ENCODE data around the gene MAPK13.
A peak's percentile ranks its signal among the peaks of the same experiment; 100 is the strongest.

The MAPK13 gene

GRCh38 chr6:36155662-36156061 is 25.3 kb downstream of the MAPK13 start:
- DNase-seq, result no peak

- no peak for DNase-seq
Measured at GRCh38 chr6:36160147-36160760, 29.9 kb downstream of the MAPK13 start.

- DNase-seq, result peak; percentile 4
Measured at GRCh38 chr6:36169023-36170007, 39.0 kb downstream of the MAPK13 start.

DNA sequence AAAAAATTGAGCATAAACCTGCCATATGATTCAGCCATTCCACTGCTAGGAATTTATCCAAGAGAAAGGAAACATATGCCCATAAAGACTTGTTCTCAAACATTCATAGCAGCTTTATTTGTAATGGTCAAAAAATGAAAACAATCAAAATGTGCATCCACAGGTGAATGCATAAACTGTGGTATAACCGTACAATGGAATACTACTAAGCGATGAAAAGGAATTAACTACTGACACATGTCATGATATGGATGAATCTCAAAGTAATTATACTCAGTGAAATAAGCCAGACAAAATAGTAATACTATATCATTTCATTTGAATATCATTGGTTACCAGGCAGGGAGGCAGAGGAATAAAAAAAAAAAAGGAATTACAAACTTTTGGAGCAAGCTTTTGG is 40.4 kb downstream of the MAPK13 start:
- DNase-seq, result no peak

DNA sequence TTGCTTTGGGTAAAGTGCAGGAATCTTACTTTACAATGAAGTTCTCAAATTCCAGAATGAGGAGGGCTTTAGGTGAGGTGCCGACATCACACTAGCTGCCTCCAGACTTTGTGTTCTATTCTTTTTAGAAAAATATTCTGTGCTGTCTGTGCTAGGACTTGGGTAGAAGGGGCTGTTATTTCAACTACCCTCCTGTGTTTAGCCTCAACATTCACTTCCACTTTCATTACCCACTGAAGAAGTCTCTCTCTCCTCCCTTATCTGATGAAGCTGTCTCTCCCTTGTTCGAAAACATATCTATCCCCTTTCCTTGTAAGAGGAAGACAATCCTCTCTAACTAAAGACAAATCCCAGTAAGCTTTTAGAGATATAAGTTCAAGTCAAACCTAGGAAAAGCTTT is 41.3 kb downstream of the MAPK13 start:
- DNase-seq, result peak; percentile 8

DNA sequence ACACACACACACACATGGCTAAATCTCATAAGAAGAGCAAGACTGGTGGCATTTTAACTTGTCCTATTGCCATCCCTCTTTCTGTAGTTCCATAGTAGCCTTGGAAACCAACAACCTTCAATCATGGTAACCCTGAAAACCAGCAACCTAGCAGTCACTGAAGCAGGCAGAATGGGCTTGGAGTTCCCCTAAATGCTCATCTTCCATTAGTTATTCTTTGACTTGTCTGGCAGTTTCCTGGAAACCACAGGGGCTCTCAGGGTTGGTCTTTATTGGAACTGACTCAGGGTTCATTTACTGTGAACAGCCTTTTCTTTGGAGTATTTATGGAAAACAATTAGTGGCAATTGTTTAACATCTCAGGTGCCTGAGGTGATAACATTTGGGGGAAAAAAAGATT is 46.9 kb downstream of the MAPK13 start:
- DNase-seq, result no peak

DNA sequence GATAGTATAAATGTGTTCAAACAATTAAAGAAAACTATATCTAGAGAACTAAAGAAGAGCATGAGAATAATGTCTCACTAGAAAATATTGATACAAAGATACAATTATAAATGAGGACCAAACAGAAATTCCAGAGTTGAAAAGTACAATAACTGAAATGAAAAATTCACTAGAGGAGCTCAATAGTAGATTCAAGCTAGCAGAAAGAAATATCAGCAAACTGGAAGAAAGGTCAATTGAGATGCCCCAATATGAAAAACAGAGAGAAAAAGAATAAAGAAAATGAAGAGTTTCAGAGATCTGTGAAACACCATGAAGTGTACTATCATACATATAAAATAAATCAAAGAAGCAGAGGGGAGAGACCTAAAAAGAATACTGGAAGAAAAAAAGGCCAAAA is 48.2 kb downstream of the MAPK13 start:
- DNase-seq, result no peak

DNA sequence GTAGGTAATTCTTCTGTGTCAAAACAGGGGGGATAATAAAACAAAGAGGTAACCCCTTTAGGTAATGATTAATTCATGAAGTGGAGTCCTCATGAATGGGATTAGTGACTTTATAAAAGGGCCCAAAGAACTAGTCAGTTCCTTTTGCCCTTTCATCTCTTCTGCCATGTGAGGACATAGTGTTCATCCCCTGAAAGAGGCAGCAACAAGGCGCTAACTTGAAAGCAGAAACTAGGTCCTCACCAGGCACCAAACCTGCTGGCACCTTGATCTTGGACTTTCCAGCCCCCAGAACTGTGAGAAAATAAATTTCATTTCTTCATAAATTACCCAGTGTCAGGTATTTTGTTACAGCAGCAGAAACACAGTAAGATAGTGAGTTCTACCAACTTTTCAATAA is 49.8 kb downstream of the MAPK13 start:
- no peak for DNase-seq

DNA sequence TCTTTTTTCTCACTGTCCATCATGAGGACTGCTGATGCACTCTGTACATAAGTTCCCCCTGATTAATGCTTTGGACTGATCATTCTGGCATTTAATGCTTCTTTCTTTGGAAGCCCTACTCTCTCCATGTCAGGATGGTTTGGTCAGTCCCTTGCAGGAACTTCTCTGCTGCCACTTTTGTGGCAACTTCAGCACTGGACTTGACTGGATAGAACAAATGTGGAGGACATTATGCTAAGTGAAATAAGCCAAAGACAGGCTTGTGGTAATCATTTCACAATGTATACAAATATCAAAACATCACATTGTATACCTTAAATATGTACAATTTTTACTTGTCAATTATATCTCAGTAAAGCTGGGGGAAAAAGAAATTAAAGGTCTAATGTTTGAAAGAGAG is 54.0 kb downstream of the MAPK13 start:
- no peak for DNase-seq

- no peak for DNase-seq
Measured at GRCh38 chr6:36186199-36186598, 55.9 kb downstream of the MAPK13 start.

- no peak for DNase-seq
Measured at GRCh38 chr6:36187446-36187845, 57.1 kb downstream of the MAPK13 start.

All from CD4-positive, alpha-beta T cell treated with Interleukin-17A for 1 hour (primary cell).